Ishikawa (cell line): ENCODE data around the gene SBNO2.
A peak's percentile ranks its signal among the peaks of the same experiment; 100 is the strongest.

Experiments
- CEBPB ChIP-seq: IDR thresholded peaks from 2 replicates; pipeline ENCODE4 v1.6.1; 2012
- CREB1 ChIP-seq: IDR thresholded peaks from 2 replicates; pipeline ENCODE4 v1.6.1; 2012; ENCODE audit warnings: low read depth
- EGR1 ChIP-seq: IDR thresholded peaks from 2 replicates; pipeline ENCODE4 v1.6.1; 2012
- EP300 ChIP-seq: IDR thresholded peaks from 2 replicates; pipeline ENCODE4 v1.6.1; 2012; ENCODE audit warnings: borderline replicate concordance
- FOXM1 ChIP-seq: IDR thresholded peaks from 2 replicates; pipeline ENCODE4 v1.6.1; 2012; ENCODE audit warnings: low read depth, borderline replicate concordance
- MAX ChIP-seq: IDR thresholded peaks from 2 replicates; pipeline ENCODE4 v1.6.1; 2012
- NFIC ChIP-seq: IDR thresholded peaks from 2 replicates; pipeline ENCODE4 v1.6.1; 2012
- RAD21 ChIP-seq: IDR thresholded peaks from 2 replicates; pipeline ENCODE4 v1.6.1; 2012; ENCODE audit warnings: low read depth
- REST ChIP-seq: IDR thresholded peaks from 2 replicates; pipeline ENCODE4 v1.6.1; 2012; ENCODE audit warnings: low read depth, mild to moderate bottlenecking
- TAF1 ChIP-seq: IDR thresholded peaks from 2 replicates; pipeline ENCODE4 v1.6.1; 2012; ENCODE audit warnings: low read depth, mild to moderate bottlenecking
- TCF12 ChIP-seq: IDR thresholded peaks from 2 replicates; pipeline ENCODE4 v1.6.1; 2012; ENCODE audit warnings: low read depth
- TEAD4 ChIP-seq: IDR thresholded peaks from 2 replicates; pipeline ENCODE4 v1.6.1; 2012
- USF1 ChIP-seq: IDR thresholded peaks from 2 replicates; pipeline ENCODE4 v1.6.1; 2012
- YY1 ChIP-seq: IDR thresholded peaks from 2 replicates; pipeline ENCODE4 v1.6.1; 2012; ENCODE audit warnings: low read depth
- ZBTB7A ChIP-seq: IDR thresholded peaks from 2 replicates; pipeline ENCODE4 v1.6.1; 2012; ENCODE audit warnings: low read depth

SBNO2 gene

GRCh38 chr19:1082928-1083816, 90.9 kb downstream of the SBNO2 start:
- TF ChIP-seq MAX (no peak), TEAD4 (no peak), TCF12 (no peak), FOXM1 (no peak), EGR1 (no peak), CREB1 (no peak), EP300 (no peak), YY1 (no peak), ZBTB7A (no peak), CEBPB (no peak), REST (no peak), TAF1 (no peak), USF1 (no peak), NFIC (no peak), RAD21 (no peak)

GRCh38 chr19:1082165-1082927, 91.7 kb downstream of the SBNO2 start:
- peak; percentile 81 for TF ChIP-seq USF1
- TF ChIP-seq MAX = peak; percentile 84
- TF ChIP-seq ZBTB7A = no peak
- no peak for TF ChIP-seq FOXM1
- no peak for TF ChIP-seq EP300
- no peak for TF ChIP-seq EGR1

GRCh38 chr19:1081301-1082164, 92.5 kb downstream of the SBNO2 start:
- no peak for TF ChIP-seq TAF1

GRCh38 chr19:1080360-1081161, 93.5 kb downstream of the SBNO2 start:
- TF ChIP-seq MAX (no peak), ZBTB7A (no peak), CEBPB (no peak), EP300 (no peak), TEAD4 (no peak), CREB1 (no peak), RAD21 (no peak), YY1 (no peak), NFIC (no peak), REST (no peak), TAF1 (no peak), EGR1 (no peak), FOXM1 (no peak), USF1 (no peak), TCF12 (no peak)
